ENCODE data around the gene ARHGAP23.

ARHGAP23 gene

DNA sequence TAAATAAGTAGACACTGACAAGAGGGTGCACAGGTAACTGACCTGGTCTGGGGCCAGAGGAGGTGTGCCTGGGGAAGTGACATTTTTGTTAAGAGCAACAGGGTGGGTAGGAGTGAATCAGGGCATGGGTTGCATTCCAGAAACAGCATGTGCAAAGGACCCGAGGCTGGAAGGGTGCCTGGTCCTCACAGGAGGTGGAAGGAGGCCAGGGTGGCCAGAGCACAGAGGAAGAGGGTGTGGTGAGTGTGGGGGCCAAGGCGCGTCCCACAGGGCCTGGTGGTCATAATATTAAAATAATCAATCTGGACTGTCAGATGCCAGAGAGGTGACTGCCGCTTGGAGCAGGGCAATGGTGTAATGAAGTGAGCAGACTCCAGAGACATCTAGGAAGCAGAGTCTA is 14.3 kb downstream of the ARHGAP23 start:
- no peak for DNase-seq

- no peak for DNase-seq
These were observed 15.2 kb downstream of the ARHGAP23 start for GRCh38 chr17:38443356-38444031.

DNA sequence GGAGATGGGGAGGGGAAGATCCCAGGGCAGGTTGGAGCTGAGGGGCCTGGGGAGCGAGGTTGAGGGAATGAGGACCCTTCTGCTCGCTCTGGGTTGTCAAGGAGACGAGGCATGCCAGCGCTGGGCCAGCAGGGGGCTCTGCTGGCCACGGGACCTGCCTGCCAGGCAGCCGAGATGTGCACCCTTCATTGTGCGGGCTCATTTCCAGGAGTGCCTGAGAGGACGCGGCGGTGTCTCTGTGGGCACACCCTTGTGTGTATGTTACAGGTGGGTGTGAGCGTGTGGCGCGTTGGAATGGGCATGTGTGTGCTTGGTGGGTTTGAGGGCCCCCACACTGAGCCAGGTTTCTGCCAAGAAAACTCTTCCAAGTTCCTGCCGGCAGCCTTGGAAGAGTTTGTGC is 15.9 kb downstream of the ARHGAP23 start:
- peak; percentile 80 for DNase-seq

DNA sequence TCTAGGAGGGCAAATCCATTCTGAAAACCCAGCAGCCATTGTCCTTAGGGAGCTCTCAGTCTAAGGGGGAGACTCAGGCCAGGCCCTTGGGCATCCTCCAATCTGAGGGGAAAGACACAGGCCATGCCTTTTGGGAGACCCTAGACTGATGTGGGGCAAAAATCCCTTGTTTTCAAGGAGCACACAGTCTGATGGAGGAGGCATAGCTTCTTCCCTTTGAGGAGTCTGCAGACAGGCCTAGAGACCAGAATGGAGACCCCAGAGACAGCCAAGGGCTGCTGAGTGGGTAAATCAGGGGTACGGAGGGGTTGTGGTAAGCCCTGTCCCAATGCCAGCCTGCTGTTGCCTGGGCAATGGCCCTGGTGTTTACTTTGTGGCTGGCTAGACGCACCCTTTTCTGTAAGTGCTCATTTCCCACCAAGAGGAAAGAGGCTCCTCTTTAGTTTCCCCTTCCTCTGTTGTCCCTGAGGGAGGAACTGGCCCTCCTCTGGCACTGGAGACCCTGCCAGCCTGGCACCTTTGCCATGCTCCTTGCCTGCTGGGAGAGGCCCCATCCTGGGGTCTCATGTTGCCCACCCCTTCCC is 19.3 kb downstream of the ARHGAP23 start:
- DNase-seq, result peak; percentile 73

GRCh38 chr17:38448208-38448771 is 20.0 kb downstream of the ARHGAP23 start:
- no peak for DNase-seq

DNA sequence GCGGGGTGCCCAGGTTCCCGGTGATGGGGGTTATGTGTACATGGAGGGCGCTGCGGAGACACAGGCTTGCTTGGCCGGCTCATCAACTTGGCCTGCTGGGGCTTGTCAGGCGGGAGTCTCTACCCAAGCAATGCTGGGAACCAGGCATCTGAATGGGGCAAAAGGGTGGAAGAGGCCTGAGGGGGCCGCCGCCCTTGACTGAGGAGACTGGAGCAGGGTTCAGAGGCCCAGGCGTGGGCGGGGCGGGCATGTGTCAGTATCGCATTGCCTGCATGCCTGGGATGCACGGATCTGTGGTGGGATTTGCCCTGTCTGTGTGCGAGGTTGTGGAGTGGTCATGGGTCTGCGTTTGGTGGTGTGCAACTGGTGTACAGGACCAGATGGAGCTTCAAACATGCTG is 21.1 kb downstream of the ARHGAP23 start:
- no peak for DNase-seq

DNA sequence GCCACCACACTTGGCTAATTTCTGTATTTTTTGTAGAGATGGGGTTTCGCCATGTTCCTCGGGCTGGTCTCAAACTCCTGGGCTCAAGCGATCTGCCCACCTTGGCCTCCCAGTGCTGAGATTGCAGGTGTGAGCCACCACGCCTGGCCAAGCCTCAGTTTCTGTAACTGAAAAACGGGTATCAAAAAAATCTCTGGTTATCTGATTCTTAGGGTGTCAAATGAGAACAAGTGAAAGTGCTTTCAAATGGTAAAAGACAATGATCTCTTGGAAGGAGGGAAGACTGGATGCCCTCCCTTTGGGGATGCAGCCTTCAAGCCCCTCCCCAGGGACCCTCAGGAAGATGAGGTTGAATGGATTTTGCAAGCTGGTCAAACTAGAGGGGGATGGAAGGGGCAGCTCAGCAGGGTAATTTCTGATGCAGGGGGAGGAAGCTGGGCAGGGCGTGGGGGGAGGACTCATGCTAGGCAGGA is 22.3 kb downstream of the ARHGAP23 start:
- no peak for DNase-seq

GRCh38 chr17:38451030-38451839 is 23.0 kb downstream of the ARHGAP23 start:
- DNase-seq, result no peak

- no peak for DNase-seq
These were observed 23.7 kb downstream of the ARHGAP23 start for GRCh38 chr17:38451840-38452529.

GRCh38 chr17:38452719-38453118 is 24.5 kb downstream of the ARHGAP23 start:
- DNase-seq, result no peak

GRCh38 chr17:38453951-38454421 is 25.7 kb downstream of the ARHGAP23 start:
- DNase-seq, result peak; percentile 29

DNA sequence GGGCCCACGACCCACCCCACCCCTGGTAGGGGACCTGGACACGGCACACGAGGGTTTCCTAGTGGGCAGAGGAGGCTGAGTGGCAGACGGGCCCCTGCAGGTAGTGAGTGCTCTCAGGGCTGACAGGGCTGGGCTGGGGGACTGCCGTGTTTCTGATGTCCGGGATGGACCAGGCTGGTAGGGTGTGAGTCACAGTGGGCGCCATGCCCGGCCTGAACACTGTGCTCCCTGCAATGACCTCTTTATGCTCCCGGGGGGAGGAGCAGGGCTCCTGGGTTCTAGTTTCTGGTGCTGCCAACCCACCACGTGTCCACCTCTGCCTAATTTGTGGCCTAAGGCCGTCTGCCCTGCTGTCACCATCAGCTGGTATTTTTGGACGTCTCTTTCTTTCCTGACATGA is 26.3 kb downstream of the ARHGAP23 start:
- peak; percentile 36 for DNase-seq

DNA sequence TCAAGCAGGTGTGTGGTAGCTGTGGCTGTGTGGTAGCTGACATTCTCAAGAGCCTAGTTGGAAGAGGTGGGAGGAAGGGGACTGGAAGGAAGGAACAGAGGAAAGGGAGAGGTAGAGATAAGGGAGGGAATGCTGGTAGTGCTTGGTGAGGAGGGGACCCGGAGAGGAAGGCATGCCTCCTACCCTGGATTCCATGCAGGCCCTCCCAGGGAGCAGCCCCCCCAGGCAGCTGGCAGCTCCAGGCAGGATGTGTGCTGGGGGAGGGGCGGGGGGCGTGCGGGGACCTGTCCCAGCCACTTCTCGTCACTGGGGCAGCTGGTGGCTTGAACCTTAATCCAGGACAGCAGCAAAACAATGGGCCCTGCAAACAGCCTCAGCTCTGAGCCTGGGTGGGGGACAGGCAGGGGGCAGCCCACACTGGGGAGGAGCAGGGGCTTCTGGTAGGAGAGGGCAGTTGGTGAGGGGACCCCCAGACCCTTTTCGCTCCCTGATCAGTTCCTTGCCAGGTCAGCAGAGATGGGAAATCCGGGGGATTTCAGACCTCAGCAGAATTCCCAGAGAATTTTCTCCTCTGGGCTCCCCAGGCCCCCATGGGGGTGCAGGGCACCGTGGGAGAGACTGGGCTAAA is 27.1 kb downstream of the ARHGAP23 start:
- peak; percentile 25 for DNase-seq

- DNase-seq, result no peak
These were observed 28.0 kb downstream of the ARHGAP23 start for GRCh38 chr17:38456031-38456815.

GRCh38 chr17:38457577-38458371 is 29.5 kb downstream of the ARHGAP23 start:
- DNase-seq, result no peak

GRCh38 chr17:38458521-38458920 is 30.3 kb downstream of the ARHGAP23 start:
- no peak for DNase-seq

DNA sequence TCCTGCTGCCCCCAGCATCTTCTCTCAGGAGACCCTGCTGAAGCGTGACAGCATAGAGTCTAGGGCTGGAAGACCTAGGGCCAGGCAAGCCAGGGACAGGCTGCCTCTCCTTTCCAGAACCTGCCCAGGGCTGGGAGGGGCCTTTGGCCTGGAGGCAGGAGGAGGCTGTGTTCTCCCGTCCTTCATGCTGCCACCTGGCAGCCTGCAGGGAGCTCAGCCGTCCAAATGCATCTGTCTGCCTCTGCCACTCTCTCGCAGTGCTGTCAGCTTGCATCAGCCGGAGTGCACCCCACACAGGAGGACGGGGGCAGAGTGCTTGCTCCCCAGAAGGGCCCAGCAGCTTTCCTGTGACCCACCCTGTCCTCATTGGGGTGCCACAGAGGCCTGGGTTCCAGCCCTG is 31.3 kb downstream of the ARHGAP23 start:
- DNase-seq, result no peak

- DNase-seq, result no peak
These were observed 31.9 kb downstream of the ARHGAP23 start for GRCh38 chr17:38460082-38460715.

DNA sequence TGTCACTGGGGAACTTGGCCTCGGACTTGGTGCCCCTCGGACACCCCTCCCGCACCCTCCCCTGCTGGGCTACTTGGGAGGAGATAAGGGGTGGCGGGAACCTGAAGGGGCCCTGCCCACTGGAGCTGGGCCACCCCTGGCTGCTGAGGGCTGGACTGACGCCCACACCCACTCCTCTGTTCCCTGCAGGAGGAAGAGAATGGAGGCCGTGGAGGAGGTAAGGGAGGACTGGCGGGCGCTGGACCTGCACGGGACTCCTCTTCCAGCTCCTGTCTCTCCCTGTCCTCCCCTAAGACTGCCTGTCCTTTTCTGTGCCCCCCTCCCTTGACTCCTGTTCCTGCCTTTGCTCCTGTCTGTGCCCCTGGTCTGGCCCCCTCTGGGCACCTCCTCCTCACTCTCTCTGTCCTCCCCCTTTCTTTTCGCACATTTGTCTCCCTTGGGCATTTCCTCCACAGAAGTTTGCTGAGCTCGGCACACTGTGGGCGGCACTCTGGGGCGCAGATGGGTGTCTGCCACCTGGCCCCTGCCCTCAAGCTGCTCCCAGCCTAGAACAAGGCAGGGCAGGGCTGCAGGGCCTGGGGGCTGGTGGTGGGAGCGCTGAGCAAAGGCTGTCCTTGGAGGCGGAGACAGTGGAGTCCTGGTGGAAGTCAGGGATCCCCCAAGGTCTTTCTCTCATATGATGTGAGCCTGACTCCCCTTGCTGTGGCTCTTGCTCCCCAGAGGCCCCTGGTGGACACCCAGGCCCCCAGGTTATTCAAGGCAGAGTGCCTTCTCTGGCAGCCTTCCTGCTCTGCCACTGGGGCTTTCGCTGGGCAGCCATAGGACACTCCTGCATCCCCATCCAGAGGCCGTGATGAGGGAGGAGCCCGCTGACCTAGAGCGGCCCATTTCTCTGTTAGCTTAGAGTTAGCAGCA is 32.7 kb downstream of the ARHGAP23 start:
- no peak for DNase-seq
